Stimulated activated naive CD4-positive, alpha-beta T cell treated with Interleukin-2 at 50 U/mL for 16 hours (primary cell): ENCODE measurements around the gene BASP1.
"Not testable (repeated sequence)": the region's sequence is repeated elsewhere in the genome, so short reads cannot be mapped to it uniquely, and the experiment has no call there.

Source experiments
- DNase-seq: peaks from one replicate; lab custom pipeline; 2025; lab: John Stamatoyannopoulos, UW

BASP1 gene

DNA sequence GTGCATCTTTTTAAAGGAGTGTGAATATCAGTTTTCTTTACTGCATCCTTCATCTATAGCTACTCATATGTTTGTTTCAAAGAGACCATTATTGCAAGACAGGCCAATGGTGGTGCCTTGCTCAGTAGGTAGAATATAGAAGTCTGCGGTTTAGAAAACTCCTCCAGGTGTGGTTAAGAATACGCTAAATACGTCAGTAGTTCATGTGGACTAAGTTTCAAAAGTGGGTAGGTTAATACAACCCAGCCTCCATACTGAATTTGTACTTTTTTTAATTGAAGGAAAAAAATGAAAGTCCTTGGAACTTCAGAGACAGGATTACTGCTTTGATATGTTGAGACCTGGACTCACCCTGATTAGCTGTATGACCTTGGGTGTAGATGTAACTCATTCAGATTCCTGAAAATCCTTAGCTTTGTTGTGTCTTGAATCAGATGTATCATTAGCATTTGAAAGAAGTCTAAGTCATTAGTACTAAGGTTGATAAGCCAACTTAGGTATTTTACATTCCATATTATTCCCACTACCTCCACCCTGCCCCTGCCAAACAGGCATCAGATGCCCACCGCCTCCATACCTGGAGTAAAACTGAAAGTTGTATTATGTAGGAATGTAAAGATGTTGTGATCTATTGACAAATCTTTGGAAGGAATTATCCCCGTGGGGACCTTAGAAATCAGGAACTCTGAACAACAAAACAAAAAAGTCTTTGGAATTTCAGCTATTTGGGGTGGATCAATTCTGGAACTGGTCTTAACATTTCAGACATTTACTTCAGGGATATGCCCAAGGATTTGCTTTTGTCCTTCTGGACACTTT lies 6.1 kb downstream of the BASP1 start:
- DNase-seq = no peak

DNA sequence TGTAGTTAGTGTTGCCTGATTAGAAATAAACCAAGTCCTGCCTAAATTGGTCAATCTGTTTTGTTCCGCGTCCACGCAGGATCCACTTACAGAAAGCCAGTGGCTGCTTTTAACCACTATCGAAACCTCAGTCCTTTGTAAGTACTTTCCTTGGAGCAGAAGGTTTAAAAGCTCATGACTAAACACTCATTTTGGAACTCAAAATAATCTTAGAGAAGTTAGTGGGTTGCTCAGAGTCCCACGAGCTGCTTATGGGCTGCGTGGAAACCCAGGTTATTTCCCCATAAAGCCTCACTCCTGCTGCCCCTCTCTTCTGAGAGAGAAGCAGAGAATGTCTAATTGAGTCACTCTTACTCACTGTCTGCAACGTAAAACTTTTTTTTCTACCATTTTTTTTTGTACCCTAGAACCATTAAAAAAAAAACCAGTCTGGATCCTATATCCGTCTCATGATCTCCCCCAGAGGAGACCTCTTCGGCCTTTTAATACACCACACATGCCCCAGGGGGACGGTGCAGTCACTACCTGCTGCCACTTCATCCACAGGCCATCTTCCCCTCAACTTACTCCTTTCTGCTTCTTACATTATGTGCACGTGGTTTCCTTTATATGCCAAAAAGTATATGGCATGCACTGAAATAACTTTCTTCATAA lies 7.6 kb downstream of the BASP1 start:
- DNase-seq = no peak

DNA sequence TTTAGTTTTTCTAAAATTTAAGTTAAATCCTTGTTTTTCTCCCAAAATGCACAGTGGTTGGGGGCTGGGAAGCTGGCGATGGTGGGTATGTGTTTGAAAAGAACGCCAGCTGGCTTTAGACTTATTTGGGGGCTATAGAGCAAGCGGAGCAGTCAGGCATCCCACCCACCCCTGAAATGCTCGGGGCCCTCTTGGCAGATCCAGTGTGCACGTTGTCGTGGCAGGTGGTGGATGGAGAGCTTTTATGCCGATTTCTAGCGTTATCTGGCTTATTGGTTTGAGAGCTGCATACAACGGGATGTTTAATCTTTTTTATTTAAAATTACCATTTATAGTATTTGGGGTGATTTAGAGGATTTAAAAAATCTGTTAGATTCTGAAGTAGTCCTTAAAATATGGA lies 8.1 kb downstream of the BASP1 start:
- DNase-seq = no peak

DNA sequence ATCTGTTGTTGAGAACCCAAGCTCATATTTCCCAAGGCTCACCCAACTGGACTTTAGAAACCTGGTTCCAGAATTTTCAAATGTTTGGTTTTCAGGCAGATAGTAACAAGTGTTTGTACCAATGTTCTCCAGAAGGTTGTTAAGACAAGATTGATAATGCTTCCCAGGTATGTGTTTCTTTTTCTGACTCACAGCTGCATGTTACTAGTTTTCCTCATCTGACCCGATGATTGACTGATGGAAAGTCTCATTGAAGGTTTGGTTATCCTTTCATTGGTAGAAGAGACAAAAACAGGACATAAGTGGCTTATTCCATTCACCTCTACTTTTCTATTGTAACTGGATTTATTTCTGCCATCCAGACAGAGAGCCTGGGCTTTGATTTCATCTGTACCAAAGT lies 10.4 kb downstream of the BASP1 start:
- no peak for DNase-seq

DNA sequence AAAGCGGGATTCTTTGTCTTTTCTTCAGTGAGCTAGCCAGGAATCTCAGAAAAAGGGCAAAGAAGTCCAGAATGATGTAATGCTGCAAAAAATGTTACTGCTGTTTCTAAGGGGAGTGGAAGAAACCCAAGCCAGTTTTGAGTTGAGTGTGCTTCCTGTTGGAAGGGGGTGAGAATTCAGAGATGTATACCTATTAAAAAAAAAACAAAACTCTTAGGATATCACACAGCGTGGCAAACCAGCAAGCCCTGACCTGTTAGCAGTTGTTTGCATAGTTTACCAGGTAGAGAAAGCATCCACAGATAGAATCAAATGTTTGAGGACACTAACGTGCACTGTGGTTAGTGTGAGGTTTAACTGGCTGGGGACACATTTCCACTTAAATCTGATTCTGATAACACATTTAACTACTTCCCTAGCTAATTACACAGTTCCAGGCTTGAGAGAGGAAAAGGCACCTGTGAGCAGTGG lies 11.4 kb downstream of the BASP1 start:
- no peak for DNase-seq

DNA sequence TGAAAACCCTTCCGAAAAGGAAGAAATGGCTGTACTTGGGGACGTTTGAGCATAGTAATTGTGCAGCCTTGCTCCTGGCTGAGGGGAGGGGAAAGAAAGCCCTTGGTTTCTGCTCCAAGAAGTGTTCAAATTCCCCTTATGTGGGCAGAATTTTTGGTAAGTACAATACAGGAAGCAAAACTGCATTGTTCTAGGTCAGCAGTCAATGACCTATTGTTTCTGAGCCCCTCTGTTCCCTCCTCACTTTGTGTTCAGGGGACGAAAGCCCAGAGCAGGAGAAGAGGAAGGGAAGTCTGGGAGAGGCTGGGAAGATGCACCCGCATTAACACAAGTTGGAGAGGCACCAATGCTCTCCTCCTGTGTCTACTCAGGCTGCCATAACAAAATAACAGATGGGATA lies 11.9 kb downstream of the BASP1 start:
- DNase-seq = no peak

DNA sequence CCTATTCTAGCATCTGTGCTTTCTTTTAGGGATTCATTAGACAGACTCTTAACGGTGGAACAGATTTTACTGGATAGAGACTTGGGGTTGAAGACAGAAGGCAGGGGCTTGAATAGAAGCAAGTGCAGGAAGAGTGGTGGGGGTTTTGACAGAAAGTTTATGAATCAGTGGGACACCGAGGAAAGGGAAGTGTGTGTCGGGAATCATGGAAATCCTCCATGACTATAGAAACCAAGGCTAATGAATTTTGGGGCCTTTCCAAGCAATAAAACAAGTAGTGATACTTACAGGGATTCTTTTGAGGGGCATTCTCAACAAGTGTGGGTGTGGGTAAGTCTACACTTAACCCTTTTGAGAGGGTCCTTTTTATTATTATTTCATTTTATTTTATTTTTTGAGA lies 12.8 kb downstream of the BASP1 start:
- no peak for DNase-seq

DNA sequence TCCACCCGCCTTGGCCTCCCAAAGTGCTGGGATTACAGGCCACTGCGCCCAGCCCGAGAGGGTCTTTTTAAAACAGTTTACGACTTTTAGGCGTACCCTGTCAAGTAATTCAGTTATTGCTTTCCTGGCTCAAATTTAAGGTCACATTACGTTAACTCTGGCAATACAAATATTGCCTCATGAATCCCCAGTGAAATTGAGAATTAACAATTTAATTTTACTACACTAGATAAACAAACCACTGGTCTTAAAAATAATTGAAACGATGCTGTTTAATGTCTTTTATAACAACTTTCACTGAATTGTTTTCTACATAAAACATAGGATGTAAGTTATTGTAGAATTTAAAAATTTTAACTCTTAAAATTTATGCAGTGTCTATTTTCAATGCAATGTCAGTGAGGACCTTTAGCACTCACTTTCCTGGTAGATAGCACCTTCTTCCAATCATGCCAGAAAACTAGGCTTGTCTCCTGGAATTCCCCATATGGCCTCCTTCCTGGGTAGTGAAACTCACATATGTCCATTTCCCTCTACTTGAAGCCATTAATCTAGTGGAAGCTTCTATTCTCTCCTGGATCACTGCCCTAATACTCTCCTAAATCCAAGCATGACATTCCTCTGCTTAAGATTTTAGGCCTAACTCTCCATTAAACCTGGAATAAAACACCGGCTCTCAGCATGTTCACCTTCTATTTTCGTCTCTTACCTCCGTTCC lies 13.5 kb downstream of the BASP1 start:
- DNase-seq = no peak

DNA sequence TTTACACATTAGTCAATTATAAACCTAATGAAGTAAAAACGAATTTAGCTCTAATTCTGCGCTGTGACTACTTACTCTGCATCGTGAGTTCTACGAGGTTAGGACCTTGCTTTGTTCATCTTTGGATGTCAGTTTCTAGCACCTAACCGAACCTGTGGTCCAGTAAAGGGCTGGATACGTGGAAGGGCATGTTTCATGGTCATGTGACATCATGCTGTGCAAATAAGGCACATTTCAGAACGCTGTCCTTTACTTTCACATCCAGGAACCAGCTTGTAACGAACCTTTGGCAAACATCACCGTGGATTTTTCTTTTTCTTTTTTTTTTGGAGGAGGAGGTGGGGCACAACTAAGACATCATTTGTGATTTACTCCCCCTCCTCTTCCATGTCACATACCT lies 15.0 kb downstream of the BASP1 start:
- DNase-seq = no peak

DNA sequence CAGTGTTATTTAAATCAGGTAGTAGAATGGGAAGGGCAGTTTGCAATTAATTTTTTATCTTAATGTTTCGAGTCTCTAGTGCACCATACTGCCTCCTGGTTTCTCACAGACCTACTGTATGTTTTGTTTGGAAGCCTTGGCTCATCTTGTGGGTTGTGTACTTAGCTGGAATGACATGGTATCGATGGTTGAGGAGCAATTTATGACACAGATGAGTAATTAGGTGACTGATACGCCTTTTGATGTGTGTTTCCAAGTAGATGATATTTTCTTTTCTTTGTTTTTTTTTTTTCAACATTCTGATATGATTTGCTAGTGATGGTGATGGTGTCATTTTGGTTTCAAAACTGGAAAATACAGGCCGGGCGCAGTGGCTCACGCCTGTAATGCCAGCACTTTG lies 16.1 kb downstream of the BASP1 start:
- no peak for DNase-seq

DNA sequence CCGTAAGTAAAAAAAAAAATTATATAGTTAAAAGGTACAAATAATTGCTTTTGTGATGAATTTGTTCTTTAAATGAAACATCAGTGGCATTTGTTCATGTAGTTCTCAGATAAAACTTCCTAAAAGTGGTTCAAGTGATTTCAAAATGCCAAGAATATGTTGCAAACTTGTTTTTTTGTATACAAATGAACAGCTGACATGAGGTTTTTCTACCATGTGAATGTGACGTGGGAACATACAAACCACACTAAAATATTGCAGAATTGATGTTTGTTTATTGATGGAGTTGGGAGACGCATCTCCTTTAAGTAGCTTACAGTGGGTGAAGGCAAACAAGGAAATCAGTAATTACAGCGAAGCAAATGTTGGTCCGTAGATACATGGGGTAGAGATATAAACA lies 16.9 kb downstream of the BASP1 start:
- no peak for DNase-seq

DNA sequence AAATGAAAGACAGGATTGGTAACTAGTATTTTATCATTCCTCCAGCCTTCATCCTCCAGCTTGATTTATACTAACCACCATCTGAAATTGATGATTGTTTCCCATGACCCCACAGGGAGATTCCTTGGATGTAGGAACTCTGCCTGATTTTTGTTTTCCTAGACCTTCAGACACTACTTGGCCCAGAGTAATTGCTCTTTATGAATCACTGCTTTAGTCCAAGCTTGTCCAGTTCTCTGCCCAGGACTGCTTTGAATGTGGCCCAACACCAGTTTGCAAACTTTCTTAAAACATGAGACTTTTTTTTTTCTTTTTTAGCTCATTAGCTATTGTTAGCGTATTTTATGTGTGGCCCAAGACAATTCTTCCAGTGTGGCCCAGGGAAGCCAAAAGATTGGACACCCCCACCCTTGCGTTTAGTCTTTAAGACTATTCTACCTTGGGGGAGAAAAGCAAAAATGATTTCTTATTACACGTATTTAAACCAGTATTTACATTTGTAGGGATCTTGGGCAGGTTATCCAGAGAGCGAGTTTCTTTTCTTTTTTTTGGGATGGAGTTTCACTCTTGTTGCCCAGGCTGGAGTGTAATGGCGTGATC lies 18.4 kb downstream of the BASP1 start:
- DNase-seq = no peak

DNA sequence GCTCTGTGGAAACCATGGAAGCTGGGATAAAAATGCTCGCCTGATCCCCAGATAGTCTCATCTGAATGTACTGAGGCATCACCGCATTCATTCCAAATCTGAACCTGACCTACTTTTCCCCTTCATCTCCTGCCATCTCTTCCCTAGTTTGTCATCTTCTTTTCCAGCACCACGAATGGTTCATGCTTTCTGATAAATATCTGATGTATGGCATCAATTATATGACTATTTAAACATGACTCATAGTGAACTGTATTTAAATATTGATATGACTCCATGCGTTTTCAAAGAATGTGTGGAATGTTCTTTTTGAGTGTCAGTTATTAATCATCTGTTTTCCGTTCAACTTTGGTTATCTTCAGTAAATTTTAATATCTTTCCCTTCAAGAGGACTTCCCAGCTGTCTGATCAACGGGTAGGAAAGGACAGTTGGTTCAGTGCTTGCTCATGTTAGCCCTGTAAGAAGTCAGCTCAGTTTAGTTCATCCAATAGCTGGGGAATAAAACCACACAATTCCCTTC lies 21.1 kb downstream of the BASP1 start:
- no peak for DNase-seq

DNA sequence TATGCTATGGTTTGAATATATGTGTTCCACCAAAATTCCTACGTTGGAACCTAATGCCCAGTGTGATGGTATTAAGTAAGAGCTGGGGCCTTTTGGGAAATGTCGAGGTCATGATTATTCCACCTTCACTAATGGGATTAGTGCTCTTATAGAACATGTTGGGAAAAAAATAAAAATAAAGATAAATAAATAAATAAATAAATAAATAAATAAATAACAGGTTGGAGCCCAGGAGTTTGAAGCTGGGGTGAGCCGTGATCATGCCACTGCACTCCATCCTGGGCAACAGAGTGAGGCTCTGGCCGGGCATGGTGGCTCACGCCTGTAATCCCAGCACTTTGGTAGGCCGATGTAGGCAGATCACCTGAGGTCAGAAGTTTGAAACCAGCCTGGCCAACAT lies 22.5 kb downstream of the BASP1 start:
- no peak for DNase-seq

DNA sequence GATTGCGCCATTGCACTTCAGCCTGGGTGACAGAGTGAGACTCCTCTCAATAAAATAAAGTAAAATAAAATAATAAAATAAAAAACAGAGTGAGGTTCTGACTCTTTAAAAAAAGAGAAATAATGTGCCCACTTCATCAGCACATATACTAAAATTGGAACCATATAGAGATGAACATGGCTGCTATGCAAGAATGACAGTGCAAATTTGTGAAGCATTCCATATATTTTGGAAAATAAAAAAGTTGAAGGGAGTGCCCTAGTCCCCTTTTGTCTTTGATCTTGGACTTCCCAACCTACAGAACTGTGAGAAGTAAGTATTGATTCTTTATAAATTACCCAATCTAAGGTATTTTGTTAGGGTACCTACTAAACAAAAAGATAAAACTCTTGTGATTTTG lies 23.1 kb downstream of the BASP1 start:
- no peak for DNase-seq

DNA sequence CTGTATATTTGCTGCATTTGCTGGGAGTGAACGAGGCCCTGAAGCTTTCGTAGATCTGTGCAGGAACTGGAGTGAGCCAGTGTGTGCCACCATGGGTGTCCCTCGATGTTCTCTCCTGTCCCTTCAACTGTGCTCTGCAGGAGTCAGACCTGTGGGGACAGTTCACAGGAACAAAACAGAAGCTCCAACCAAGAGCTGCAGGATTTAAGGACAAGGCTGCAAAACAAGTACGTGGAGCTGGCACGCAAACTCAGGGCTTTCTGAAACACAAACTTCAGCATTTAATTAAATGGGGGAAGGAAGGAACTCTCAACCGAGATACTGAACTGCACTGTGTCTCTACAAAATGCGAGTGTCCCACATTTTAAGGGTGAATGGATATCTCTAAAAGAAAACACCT lies 24.2 kb downstream of the BASP1 start:
- no peak for DNase-seq

DNA sequence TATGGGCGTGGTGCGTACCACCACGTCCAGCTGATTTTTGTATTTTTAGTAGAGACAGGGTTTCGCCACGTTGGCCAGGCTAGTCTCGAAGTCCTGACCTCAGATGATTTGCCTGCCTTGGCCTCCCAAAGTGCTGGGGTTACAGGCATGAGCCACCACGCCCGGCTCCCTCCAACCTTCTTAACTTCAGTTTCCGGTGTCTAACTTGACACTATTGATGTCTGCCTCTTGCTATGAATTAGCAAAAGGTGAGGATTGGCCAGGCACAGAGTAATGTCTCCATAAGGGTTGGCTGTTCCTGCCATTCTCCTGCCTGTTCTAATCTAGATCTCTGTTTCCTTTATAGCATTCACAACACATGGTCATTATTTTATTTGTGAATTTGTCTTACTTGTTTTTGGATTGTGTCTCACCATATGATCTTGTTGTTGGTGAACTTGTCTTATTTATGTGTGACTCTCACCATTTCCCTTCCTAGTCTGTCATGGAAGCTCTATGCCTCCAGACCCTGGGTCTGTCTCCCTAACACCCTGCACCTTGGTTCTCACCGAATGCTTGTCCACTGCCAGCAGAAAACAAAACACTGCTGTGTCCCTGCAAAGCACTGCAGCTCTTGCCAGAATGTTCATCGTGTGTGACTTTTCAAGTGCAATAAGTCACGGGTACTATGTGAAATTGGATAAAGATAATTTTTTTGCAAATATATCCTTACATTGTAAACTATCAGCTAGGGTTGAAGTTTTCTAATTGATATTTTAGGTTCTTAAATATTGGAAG lies 26.0 kb downstream of the BASP1 start:
- no peak for DNase-seq

DNA sequence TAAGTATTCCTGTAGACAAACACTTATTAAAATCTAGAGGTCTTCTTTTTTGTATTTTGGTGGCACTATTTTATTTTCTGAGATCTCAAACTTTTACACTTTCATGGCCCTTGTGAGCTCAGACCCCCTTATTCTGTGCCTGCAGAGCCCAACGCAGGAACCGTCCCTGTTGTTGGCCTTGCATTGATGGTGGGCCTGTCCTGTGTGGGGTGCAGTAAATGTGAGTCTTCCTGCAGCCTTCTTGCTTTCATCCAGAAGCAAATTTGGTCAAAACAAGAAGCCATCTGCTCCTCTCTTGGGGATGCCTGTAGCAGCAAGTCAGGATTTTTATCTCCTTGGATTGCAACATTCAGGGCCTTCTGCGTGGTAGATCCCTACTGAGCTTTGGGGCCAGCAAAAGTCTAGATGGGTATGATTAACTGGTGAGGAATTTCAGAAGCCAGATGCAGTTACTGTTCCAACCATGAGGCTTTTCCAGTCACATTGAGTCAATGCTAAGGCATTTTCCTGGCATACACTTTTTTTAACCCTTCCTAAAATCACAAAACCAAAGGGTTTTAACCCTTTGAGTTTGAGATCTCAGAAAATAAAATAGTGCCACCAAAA lies 31.7 kb downstream of the BASP1 start:
- no peak for DNase-seq

DNA sequence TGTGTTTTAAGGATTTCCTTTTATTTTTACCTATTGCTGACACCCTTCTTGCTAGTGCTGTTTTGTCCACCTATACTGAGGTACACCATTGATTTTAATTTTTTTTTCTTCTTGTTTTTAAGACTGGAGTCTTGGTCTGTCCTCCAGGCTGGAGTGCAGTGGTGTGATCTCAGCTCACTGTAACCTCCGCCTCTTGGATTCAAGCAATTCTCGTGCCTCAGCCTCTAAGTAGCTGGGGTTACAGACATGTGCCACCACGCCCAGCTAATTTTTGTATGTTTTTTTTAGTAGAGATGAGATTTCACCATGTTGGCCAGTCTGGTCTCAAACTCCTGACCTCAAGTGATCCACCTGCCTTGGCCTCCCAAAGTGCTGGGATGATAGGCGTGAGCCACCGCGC lies 32.4 kb downstream of the BASP1 start:
- not testable (repeated sequence) for DNase-seq

DNA sequence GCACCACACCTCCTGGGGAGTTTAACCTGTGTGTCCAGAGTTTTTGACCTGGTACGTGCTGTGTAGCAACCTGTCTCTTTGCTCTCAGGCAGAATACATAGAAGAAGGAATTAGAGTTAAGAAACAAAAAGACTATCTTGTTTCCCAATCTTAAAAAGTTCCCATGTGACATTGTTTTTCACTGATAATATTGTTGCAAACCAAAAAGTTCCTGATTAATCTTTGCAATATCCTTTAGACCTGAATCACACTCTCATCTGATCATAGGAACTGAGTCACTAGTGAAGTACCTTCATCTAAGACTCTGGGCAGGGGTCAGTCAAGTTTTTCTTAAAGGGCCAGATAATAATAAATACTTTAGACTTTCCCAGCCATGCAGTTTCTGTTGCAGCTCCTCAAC lies 35.1 kb downstream of the BASP1 start:
- DNase-seq = no peak

DNA sequence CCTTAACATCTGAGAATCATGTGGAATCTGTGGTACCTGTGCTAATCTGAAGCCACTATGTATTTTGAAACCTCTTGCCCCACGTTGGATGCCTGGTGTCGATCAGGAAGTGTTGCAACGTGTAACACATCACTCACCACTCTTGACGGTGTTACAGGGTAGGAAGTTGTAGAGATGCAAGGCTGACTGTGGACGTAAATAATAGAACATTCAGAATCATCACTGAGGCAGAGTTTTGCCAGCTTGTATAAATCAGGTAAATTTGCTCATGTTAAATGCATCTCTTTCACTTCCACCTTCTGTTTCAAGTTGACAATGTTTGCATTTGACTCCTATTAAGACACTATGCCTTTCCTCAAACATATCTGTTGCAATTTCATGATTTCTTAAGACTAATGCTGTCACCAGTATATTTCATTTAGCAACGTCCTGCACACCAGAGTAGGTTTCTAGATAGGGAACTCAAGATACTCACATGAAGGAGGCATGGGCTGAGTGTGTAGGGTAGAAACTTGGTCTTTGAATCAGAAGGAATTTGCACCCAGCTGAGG lies 38.1 kb downstream of the BASP1 start:
- DNase-seq = no peak
